A549 treated with AZD9567 at 1 μM for 4 hours (cell line): ENCODE results near the gene HSPA1L. TPM values are rescaled to one million over a fixed set of nuclear protein-coding genes. Genes with fewer than 3 reads are reported as not detected.

ENCODE experiments used
- total RNA-seq: library from RNA; stranded (reverse); fragments of 200-300 nt; extraction: Qiagen RNA extraction; gene quantifications from 5 replicates; pipeline ENCODE4 v1.2.3, GENCODE V29; 2022; ENCODE audit not compliant: insufficient read depth

Gene HSPA1L
- total RNA-seq, result 0.97 to 1.8 TPM (median 1.1 TPM) in 5 replicates

GRCh38 chr6:31815025-31815838 lies at the start of gene HSPA1L, which contains the start of gene HSPA1A:
HSPA1L (minus strand) TSS chr6:31815283; CDS start chr6:31811972, 3,311 bp downstream.
HSPA1A (plus strand) TSS chr6:31815543; CDS start chr6:31815757, 214 bp downstream.

GRCh38 chr6:31862344-31863235 lies 47.5 kb upstream of the HSPA1L start, which contains the start of gene NEU1:
NEU1 (minus strand) TSS chr6:31862821; CDS start chr6:31862776, 45 bp downstream.

GRCh38 chr6:31827286-31828079 lies 12.4 kb upstream of the HSPA1L start, which contains the start of gene HSPA1B:
HSPA1B (plus strand) TSS chr6:31827738; CDS start chr6:31827951, 213 bp downstream.

GRCh38 chr6:31806470-31807272 lies 8.4 kb downstream of the HSPA1L start, which contains the start of gene LSM2:
LSM2 (minus strand) TSS chr6:31806966; CDS start chr6:31806757, 209 bp downstream.

GRCh38 chr6:31795616-31796298 lies 19.3 kb downstream of the HSPA1L start, which contains the start of gene VARS1:
VARS1 (minus strand) TSS chr6:31795752; CDS start chr6:31795217, 535 bp downstream.

GRCh38 chr6:31776989-31777666 lies 38.0 kb downstream of the HSPA1L start, which contains the start of gene VWA7:
VWA7 (minus strand) TSS chr6:31777328; CDS start chr6:31776779, 549 bp downstream.

GRCh38 chr6:31762356-31762755 lies 52.7 kb downstream of the HSPA1L start, which contains the start of gene SAPCD1:
SAPCD1 (plus strand) TSS chr6:31762656; CDS start chr6:31763055, 399 bp downstream.

Other genes starting within 250 kb of the HSPA1L start
- gene LTA, start 243.0 kb downstream of the HSPA1L start, total RNA-seq, result 0.07 to 0.21 TPM (median 0.08 TPM) in 3 of 5 replicates, not detected in the others
- 0.09 to 0.10 TPM (median 0.10 TPM) in 3 of 5 replicates, not detected in the others for gene TNF, start 239.7 kb downstream of the HSPA1L start, total RNA-seq
- gene LTB, start 232.9 kb downstream of the HSPA1L start, total RNA-seq, result 0.28 to 0.37 TPM (median 0.33 TPM) in 4 of 5 replicates, not detected in the other
- gene LST1, start 229.0 kb downstream of the HSPA1L start, total RNA-seq, result 0.36 to 0.58 TPM (median 0.39 TPM) in 3 of 5 replicates, not detected in the others
- gene NCR3, start 222.3 kb downstream of the HSPA1L start, total RNA-seq, result not detected in 5 replicates
- gene AIF1, start 200.0 kb downstream of the HSPA1L start, total RNA-seq, result not detected in 5 replicates
- gene PRRC2A, start 194.6 kb downstream of the HSPA1L start, total RNA-seq, result 51.3 to 92.7 TPM (median 87.1 TPM) in 5 replicates
- gene BAG6, start 162.6 kb downstream of the HSPA1L start, total RNA-seq, result 106 to 149 TPM (median 137 TPM) in 5 replicates
- 3.0 to 6.4 TPM (median 3.4 TPM) in 5 replicates for gene APOM, start 159.4 kb downstream of the HSPA1L start, total RNA-seq
- 11.3 to 12.5 TPM (median 11.8 TPM) in 5 replicates for gene C6orf47, start 154.5 kb downstream of the HSPA1L start, total RNA-seq
- 8.7 to 11.6 TPM (median 10.2 TPM) in 5 replicates for gene GPANK1, start 150.3 kb downstream of the HSPA1L start, total RNA-seq
- 167 to 183 TPM (median 175 TPM) in 5 replicates for gene CSNK2B, start 149.2 kb downstream of the HSPA1L start, total RNA-seq
- gene LY6G5B, start 145.3 kb downstream of the HSPA1L start, total RNA-seq, result 4.5 to 5.2 TPM (median 5.0 TPM) in 4 of 5 replicates, not detected in the other
- 0.87 to 3.8 TPM (median 1.6 TPM) in 5 replicates for gene LY6G5C, start 134.2 kb downstream of the HSPA1L start, total RNA-seq
- 13.9 to 20.0 TPM (median 18.3 TPM) in 5 replicates for gene ABHD16A, start 112.0 kb downstream of the HSPA1L start, total RNA-seq
- not detected in 5 replicates for gene LY6G6F, start 108.4 kb downstream of the HSPA1L start, total RNA-seq
- not detected in 5 replicates for gene LY6G6D, start 99.9 kb downstream of the HSPA1L start, total RNA-seq
- gene LY6G6C, start 93.5 kb downstream of the HSPA1L start, total RNA-seq, result 0.09 to 0.12 TPM (median 0.10 TPM) in 3 of 5 replicates, not detected in the others
- gene MPIG6B, start 91.9 kb downstream of the HSPA1L start, total RNA-seq, result 0.07 TPM in 1 of 5 replicates, not detected in the others
- gene DDAH2, start 86.0 kb downstream of the HSPA1L start, total RNA-seq, result 18.1 to 32.1 TPM (median 29.3 TPM) in 5 replicates
- 451 to 493 TPM (median 458 TPM) in 5 replicates for gene CLIC1, start 78.8 kb downstream of the HSPA1L start, total RNA-seq
- gene MSH5, start 75.3 kb downstream of the HSPA1L start, total RNA-seq, result 5.2 to 15.2 TPM (median 14.0 TPM) in 5 replicates
- gene SAPCD1, start 52.6 kb downstream of the HSPA1L start, total RNA-seq, result 3.0 to 4.6 TPM (median 3.9 TPM) in 4 of 5 replicates, not detected in the other
- 1.6 to 4.5 TPM (median 1.8 TPM) in 5 replicates for gene VWA7, start 38.0 kb downstream of the HSPA1L start, total RNA-seq
- gene VARS1, start 19.5 kb downstream of the HSPA1L start, total RNA-seq, result 46.5 to 58.0 TPM (median 53.6 TPM) in 5 replicates
- 42.7 to 60.2 TPM (median 57.9 TPM) in 5 replicates for gene LSM2, start 8.3 kb downstream of the HSPA1L start, total RNA-seq
- 189 to 295 TPM (median 214 TPM) in 5 replicates for gene HSPA1A, start 260 bp upstream of the HSPA1L start, total RNA-seq
- gene HSPA1B, start 12.5 kb upstream of the HSPA1L start, total RNA-seq, result 154 to 227 TPM (median 167 TPM) in 5 replicates
- gene NEU1, start 47.5 kb upstream of the HSPA1L start, total RNA-seq, result 27.6 to 34.9 TPM (median 30.4 TPM) in 5 replicates
- 0.05 TPM in 1 of 5 replicates, not detected in the others for gene SLC44A4, start 63.7 kb upstream of the HSPA1L start, total RNA-seq
- gene EHMT2, start 82.4 kb upstream of the HSPA1L start, total RNA-seq, result 25.4 to 29.9 TPM (median 28.1 TPM) in 5 replicates
- 2.9 to 3.6 TPM (median 3.3 TPM) in 5 replicates for gene ZBTB12, start 86.8 kb upstream of the HSPA1L start, total RNA-seq
- gene C2, start 112.4 kb upstream of the HSPA1L start, total RNA-seq, result 0.16 to 0.44 TPM (median 0.20 TPM) in 4 of 5 replicates, not detected in the other
- 1.3 to 2.6 TPM (median 2.4 TPM) in 5 replicates for gene CFB, start 130.8 kb upstream of the HSPA1L start, total RNA-seq
- gene NELFE, start 143.7 kb upstream of the HSPA1L start, total RNA-seq, result 75.8 to 81.6 TPM (median 76.7 TPM) in 5 replicates
- gene SKIC2, start 143.9 kb upstream of the HSPA1L start, total RNA-seq, result 25.9 to 29.7 TPM (median 26.7 TPM) in 5 replicates
- 11.5 to 12.7 TPM (median 11.8 TPM) in 5 replicates for gene DXO, start 156.9 kb upstream of the HSPA1L start, total RNA-seq
- 1.0 to 2.2 TPM (median 1.3 TPM) in 4 of 5 replicates, not detected in the other for gene C4A, start 166.8 kb upstream of the HSPA1L start, total RNA-seq
- gene C4B, start 199.5 kb upstream of the HSPA1L start, total RNA-seq, result 0.79 to 0.99 TPM (median 0.85 TPM) in 4 of 5 replicates, not detected in the other
- gene CYP21A2, start 223.1 kb upstream of the HSPA1L start, total RNA-seq, result 0.05 TPM in 1 of 5 replicates, not detected in the others